RWPE2 (cell line): Measurements from ENCODE around the gene FCGR1A.
"Not testable (repeated sequence)": the region's sequence is repeated elsewhere in the genome, so short reads cannot be mapped to it uniquely, and the experiment has no call there.

Experiments used
- ATAC-seq: fragments of 200-7000 bp; cut with Tn5 transposase; 3 replicates; pipeline ENCODE4 v1.9.1; 2021; ENCODE audit warnings: low read depth
- DNase-seq: peaks from one replicate; pipeline ENCODE4 v3.0.0-alpha.2; 2020; ENCODE audit warnings: low spot score
- H3K27ac ChIP-seq: fragments of 450-650 bp; 2 replicates; pipeline ENCODE4 v1.5.1; 2017; ENCODE audit warnings: mild to moderate bottlenecking; ENCODE audit not compliant: poor library complexity, severe bottlenecking
- H3K27me3 ChIP-seq: fragments of 250-450 bp; sonication (Bioruptor Pico); 2 replicates; pipeline ENCODE4 v1.5.1; 2021; ENCODE audit warnings: mild to moderate bottlenecking, moderate library complexity; ENCODE audit not compliant: insufficient read depth, poor library complexity, severe bottlenecking
- H3K36me3 ChIP-seq: fragments of 250-450 bp; sonication (Bioruptor Pico); 2 replicates; pipeline ENCODE4 v1.5.1; 2020; ENCODE audit warnings: low read depth, mild to moderate bottlenecking, moderate library complexity
- H3K4me1 ChIP-seq: fragments of 250-450 bp; sonication (Bioruptor Pico); 2 replicates; pipeline ENCODE4 v1.5.1; 2021; ENCODE audit warnings: mild to moderate bottlenecking, moderate library complexity; ENCODE audit not compliant: insufficient read depth, poor library complexity, severe bottlenecking
- H3K4me3 ChIP-seq: fragments of 250-450 bp; sonication (Bioruptor Pico); 2 replicates; pipeline ENCODE4 v1.5.1; 2021; ENCODE audit warnings: mild to moderate bottlenecking, moderate library complexity; ENCODE audit not compliant: severe bottlenecking
- H3K9me3 ChIP-seq: fragments of 250-450 bp; sonication (Bioruptor Pico); 2 replicates; pipeline ENCODE4 v1.5.1; 2021; ENCODE audit warnings: mild to moderate bottlenecking, moderate library complexity; ENCODE audit not compliant: severe bottlenecking
- TF ChIP-seq, protein P1 (sequence below): fragments of 450-650 bp; IDR thresholded peaks from one replicate; pipeline ENCODE4 v1.5.1; 2017; ENCODE audit warnings: mild to moderate bottlenecking, moderate library complexity; ENCODE audit not compliant: poor library complexity, severe bottlenecking

Gene FCGR1A

DNA sequence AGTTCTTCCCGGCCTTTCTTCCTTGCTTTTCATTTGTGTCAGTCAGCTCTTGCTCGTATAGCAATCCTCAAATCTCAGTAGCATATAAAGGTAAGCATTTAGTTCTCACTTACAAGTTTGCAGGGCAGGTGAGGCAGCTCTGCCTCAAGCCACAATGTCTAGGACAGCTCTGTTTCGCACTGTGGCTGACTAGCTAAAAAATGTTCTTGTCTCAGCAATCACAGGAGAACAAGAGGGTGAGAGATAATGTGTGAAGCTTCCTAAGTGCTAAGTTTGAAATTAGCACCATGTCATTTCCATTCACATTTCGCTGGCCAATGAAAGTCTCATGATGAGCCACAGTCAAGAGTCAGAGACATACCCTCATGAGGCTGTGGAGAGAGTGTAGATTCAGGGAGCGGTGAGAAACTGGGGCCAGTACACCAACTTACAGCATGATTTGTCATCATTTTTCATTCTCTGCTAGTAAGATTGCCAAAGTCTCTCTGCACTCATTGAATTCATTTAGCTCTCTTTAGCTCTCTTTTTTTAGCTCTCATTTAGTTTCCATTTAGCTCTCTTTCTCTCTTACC is 995 bp upstream of the FCGR1A start:
- ATAC-seq, H3K4me1 ChIP-seq, H3K36me3 ChIP-seq, H3K4me3 ChIP-seq, DNase-seq, H3K27ac ChIP-seq, H3K27me3 ChIP-seq, H3K9me3 ChIP-seq: not testable (repeated sequence)

DNA sequence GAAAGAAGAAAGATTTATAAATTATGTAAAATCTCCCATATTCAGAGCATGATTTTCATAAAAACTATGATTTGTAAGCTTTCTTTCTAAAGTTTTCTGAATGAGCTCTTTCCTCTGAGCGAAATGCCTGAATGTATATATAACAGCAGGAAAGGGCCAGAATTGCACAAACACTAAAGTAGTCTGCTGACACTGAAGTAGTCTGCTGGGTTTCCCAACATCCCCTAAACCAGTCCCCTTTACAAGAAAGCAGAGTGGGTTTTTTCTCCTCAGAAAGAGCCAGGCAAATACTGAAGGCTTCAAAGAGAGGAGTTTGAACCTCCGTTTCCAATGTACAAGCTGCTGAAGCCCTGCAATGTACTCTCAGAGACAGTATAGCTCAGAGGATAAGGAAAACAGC is 795 bp downstream of the FCGR1A start:
- H3K4me1 ChIP-seq, DNase-seq, H3K27me3 ChIP-seq, H3K36me3 ChIP-seq, H3K27ac ChIP-seq, H3K4me3 ChIP-seq, ATAC-seq, H3K9me3 ChIP-seq: not testable (repeated sequence)

DNA sequence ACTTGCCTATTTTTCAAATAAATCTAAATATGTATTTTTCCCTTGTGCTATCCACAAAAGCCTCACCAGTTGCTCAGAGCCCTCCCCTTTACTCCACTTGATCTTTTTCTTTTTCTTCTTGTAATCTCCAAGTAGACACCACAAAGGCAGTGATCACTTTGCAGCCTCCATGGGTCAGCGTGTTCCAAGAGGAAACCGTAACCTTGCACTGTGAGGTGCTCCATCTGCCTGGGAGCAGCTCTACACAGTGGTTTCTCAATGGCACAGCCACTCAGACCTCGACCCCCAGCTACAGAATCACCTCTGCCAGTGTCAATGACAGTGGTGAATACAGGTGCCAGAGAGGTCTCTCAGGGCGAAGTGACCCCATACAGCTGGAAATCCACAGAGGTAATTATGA is 1.4 kb downstream of the FCGR1A start:
- ATAC-seq, H3K36me3 ChIP-seq, H3K4me3 ChIP-seq, H3K27ac ChIP-seq, H3K9me3 ChIP-seq, H3K27me3 ChIP-seq, H3K4me1 ChIP-seq, DNase-seq: not testable (repeated sequence)

DNA sequence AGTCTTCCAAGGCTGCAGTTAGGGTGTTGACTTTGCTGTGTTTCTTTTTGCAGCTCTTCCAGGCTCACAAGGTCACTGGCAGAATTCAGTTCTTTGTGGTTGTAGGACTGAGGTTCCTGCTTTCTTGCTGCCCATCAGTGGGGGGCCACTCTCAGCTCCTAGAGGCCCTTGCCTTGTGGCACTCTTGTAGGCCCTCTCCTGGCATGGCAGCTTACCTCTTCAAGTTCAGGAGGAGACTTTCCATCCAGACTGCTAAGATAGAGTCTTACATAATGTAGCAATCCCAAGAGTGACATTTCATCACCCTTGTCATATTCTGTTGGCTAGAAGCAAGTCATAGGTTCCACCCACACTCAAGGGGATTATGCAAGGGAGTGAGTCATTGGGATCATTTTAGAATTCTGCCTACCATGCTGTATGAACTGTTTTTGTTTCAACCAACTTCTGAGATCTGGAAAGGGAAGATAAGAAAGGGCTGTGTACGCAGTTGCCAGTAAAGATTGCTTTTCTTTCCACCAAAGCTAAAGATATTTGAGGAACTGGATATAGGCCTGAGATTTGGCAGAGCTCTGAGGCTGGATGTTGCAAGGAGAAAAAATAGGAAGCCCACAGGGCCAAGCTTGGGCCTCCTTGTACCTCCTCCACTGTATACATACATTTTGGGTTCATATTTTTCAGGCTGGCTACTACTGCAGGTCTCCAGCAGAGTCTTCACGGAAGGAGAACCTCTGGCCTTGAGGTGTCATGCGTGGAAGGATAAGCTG is 5.4 kb downstream of the FCGR1A start:
- not testable (repeated sequence) for H3K4me1 ChIP-seq, H3K36me3 ChIP-seq, H3K9me3 ChIP-seq, H3K27me3 ChIP-seq, H3K27ac ChIP-seq, H3K4me3 ChIP-seq, DNase-seq
- peak; percentile 63 for ATAC-seq

DNA sequence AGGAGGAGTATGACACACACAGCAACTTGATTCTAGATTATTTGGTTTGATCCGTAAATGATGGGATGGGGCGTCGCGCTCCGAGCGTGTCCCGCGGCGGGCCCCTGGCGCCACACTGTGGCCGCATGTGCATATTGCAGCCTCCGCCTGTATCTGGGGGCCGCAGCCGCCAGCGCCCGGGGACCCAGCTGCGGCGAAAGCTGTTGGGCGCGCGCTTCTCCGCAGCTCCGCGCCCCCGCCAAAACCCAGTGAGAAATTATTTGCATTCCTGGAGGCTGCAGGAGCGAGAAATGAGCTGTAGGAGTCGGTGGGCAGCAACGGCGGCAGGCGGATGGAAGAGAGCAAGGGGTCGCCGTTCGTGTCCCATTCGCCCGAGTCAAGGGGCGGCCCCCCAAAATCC is 10.0 kb downstream of the FCGR1A start:
- peak; percentile 53 for ATAC-seq
- H3K36me3 ChIP-seq, H3K27ac ChIP-seq, DNase-seq, H3K4me1 ChIP-seq, H3K27me3 ChIP-seq, H3K9me3 ChIP-seq: not testable (repeated sequence)
- peak overlapping the region; percentile 30 for H3K4me3 ChIP-seq

DNA sequence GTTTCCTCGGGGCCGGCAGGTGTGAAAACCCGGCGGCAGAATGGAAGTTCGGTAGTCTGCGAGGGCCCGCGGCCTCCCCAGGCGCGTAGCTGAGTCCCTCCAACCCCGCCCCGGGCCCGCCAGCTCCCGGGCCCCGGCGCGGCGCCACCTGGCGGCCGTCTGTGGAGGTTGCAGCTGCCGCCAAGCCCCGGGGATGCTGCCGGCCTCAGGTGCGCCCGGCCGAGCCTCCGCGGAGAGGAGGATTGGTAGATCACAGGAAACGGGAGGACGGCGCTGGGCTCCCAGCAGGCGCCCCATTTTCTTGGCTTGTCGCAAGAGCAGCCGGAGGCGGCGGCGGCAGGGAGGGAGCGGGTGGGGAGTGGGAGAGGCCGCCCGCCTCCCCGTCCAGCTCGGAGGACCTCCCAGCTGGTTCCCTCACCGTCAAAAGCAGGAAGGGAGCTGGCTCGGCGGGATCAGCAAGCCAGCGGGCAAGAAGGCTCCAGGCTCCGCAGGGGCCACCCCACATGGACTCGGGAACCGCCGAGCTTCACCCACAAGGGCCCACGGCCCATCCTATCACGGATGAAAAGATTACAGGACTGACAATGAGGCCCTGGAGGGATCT is 10.5 kb downstream of the FCGR1A start:
- peak overlapping the region; percentile 30 for H3K4me3 ChIP-seq
- TF ChIP-seq, protein P1, sequence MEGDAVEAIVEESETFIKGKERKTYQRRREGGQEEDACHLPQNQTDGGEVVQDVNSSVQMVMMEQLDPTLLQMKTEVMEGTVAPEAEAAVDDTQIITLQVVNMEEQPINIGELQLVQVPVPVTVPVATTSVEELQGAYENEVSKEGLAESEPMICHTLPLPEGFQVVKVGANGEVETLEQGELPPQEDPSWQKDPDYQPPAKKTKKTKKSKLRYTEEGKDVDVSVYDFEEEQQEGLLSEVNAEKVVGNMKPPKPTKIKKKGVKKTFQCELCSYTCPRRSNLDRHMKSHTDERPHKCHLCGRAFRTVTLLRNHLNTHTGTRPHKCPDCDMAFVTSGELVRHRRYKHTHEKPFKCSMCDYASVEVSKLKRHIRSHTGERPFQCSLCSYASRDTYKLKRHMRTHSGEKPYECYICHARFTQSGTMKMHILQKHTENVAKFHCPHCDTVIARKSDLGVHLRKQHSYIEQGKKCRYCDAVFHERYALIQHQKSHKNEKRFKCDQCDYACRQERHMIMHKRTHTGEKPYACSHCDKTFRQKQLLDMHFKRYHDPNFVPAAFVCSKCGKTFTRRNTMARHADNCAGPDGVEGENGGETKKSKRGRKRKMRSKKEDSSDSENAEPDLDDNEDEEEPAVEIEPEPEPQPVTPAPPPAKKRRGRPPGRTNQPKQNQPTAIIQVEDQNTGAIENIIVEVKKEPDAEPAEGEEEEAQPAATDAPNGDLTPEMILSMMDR, result peak; percentile 34
- DNase-seq, H3K36me3 ChIP-seq, H3K27me3 ChIP-seq, H3K9me3 ChIP-seq, H3K4me1 ChIP-seq, H3K27ac ChIP-seq: not testable (repeated sequence)
- peak; percentile 90 for ATAC-seq

DNA sequence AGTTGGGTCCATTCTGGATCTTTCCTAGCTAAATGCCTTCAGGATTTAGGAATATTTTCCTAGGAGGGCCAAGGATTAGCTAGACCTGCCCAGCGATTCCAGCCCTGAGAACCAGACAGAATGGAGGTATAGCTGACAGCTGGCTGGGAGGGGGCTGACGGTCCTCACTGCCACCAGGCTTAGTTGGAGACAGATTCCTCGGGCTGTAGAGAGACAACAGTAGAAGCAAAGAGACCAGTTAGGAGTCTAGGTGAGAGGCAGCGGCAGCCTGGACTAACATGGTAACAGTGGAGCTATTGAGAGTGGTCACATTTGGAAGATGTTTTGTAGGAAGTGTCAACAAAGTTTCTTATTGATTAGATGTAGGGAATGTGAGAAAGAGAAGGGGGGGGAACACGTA is 11.4 kb downstream of the FCGR1A start:
- H3K4me1 ChIP-seq, H3K4me3 ChIP-seq, H3K27ac ChIP-seq, ATAC-seq, H3K27me3 ChIP-seq, DNase-seq, H3K9me3 ChIP-seq, H3K36me3 ChIP-seq: not testable (repeated sequence)

DNA sequence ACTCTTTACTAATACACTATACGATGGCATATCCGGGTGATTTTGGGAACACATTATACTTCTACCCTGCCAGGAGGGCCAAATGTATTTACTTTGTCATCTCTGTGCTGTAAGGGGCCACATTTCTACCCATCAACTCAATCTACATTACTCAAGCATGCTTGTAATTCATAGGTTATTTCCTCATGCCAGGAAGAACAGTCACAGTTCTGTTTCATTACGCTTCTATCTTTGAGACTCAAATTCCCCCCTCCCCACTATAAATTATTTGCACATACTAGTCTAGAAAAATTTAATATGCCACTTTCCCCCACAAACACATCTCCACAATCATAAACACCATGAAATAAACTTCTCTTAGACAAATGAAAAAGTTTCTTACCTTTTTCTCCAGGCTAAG is 19.1 kb downstream of the FCGR1A start:
- H3K9me3 ChIP-seq, H3K27me3 ChIP-seq, ATAC-seq, H3K4me3 ChIP-seq, DNase-seq, H3K36me3 ChIP-seq, H3K27ac ChIP-seq, H3K4me1 ChIP-seq: not testable (repeated sequence)

DNA sequence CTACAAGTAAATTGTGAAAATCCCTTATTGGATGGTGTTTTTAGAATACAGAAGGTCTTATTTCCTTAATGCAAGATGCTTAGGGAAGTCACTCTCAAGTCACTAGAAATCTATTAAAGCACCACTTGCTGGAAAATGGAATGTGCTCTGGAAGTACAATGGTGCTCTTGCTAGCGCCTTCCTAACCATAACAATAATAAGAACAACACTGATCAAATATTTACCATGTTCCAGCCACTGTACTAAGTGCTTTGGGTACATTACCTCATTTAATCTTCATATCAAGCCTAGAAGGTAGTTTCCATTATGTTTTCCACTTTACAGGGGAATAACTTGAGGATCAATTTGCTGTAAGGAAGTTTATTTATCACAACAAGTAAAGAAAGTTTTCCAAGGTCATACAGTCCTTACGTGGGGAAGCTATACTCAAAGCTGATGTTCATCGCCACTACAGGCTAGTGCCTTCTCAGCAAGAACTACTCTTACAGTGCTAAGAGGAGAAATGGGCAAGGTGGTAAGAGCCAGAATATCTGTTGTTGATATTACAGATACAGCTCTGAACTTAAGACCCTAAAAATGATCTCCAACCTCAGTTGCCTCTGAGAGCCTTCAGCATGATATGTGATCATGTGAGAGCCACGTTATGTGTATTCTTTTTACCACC is 22.1 kb downstream of the FCGR1A start:
- H3K27ac ChIP-seq, DNase-seq, H3K4me1 ChIP-seq, H3K4me3 ChIP-seq, H3K36me3 ChIP-seq, ATAC-seq, H3K9me3 ChIP-seq, H3K27me3 ChIP-seq: not testable (repeated sequence)

DNA sequence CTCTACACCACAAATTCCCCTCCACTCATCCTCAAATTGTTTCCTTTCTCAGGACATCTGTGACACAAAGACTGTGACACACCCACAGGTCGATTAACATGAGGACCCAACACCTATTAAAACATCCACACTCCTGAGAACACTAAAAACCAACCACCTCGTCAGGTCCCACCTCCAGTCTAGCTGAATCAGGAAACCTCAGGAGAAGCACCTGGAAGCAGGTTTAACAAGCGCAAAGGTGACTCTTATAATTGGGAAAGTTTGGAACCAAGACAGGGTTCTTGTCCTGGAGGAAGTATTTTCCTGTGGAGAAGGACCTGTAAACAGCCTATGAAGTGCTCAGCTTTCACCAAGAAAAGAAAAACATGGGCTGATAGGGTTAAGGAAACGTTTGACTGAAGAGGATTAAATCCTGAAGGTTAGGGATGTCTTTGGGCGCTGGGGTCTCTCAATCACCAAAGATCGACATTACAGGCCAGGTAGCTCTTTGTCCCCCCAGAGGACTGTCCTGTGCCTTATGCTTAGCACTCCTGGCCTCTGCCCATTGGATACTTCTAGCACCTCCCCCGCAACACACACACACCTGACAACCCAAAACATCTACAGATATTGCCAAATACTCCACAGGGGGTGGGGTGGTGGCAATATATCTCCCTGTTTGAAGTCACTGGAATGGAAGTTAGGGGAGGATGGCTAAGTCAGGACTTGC is 28.4 kb downstream of the FCGR1A start:
- not testable (repeated sequence) for H3K36me3 ChIP-seq, H3K4me1 ChIP-seq, H3K27ac ChIP-seq, H3K4me3 ChIP-seq, H3K9me3 ChIP-seq, H3K27me3 ChIP-seq, DNase-seq
- ATAC-seq, result peak; percentile 32
